ENCODE measurements around the gene ZNF280B. TPM values are rescaled to one million over a fixed set of nuclear protein-coding genes. Genes with fewer than 3 reads are reported as not detected.
"Not testable (repeated sequence)": the region's sequence is repeated elsewhere in the genome, so short reads cannot be mapped to it uniquely, and the experiment has no call there.

The ZNF280B gene
- total RNA-seq, 1 donor from 2014 or later: 4.0 TPM

DNA sequence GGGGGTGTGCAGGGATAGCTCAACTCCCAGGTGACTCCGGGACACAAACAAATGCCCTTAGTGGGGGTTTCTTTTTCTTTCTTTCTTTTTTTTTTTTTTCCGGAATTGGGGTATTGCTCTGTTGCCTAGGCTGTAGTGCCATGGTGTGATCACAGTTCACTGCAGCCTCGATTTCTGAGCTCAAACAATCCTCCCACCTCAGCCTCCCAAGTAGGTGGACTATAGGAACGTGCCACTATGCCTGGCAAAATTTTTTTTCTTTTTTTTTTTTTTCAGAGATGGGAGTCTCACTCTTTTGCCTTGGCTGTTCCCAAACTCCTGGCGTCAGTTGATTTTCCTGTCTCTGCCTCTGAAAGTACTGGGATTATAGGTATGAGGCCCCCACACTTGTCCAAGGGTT lies 25.3 kb upstream of the ZNF280B start:
- Histone ChIP-seq H3K27me3 (ENCODE audit: insufficient read depth, low read length) (no peaks in the 10 kb centered on the region), H3K79me2 (ENCODE audit: insufficient read depth, low read length) (no peaks in the 10 kb centered on the region), H2AFZ (ENCODE audit: low read depth, low read length) (no peak overlapping the region), H3K27ac (ENCODE audit: low read depth, low read length) (no peak overlapping the region), H3K4me1 (ENCODE audit: insufficient read depth, low read length) (no peaks in the 10 kb centered on the region), H3K4me2 (ENCODE audit: low read length) (no peak overlapping the region), H3K9me3 (ENCODE audit: insufficient read depth, low read depth, low read length) (no peaks in the 10 kb centered on the region), H3K4me3 (ENCODE audit: insufficient read depth, low read depth, low read length) (no peak overlapping the region), H3K9ac (ENCODE audit: low read length) (no peak overlapping the region), H3K36me3 (ENCODE audit: insufficient read depth, low read length) (no peaks in the 10 kb centered on the region), H4K20me1 (ENCODE audit: insufficient read depth, low read length) (no peaks in the 10 kb centered on the region)
- Mint-ChIP-seq H3K9me3 (ENCODE audit: unreplicated experiment) (peaks cover 2% of the 10 kb centered on the region), H3K27ac (ENCODE audit: unreplicated experiment) (no peak overlapping the region), H3K4me3 (ENCODE audit: unreplicated experiment) (no peak overlapping the region), H3K4me1 (ENCODE audit: low read depth, unreplicated experiment) (no peaks in the 10 kb centered on the region), H3K27me3 (ENCODE audit: low read depth, unreplicated experiment) (peaks cover 44% of the 10 kb centered on the region), H3K36me3 (ENCODE audit: low read depth, unreplicated experiment) (no peaks in the 10 kb centered on the region)
- TF ChIP-seq EZH2 (IDR thresholded peaks at IDR 0.05; ENCODE audit: insufficient read depth, low read length): no peak
- TF ChIP-seq, protein P1, sequence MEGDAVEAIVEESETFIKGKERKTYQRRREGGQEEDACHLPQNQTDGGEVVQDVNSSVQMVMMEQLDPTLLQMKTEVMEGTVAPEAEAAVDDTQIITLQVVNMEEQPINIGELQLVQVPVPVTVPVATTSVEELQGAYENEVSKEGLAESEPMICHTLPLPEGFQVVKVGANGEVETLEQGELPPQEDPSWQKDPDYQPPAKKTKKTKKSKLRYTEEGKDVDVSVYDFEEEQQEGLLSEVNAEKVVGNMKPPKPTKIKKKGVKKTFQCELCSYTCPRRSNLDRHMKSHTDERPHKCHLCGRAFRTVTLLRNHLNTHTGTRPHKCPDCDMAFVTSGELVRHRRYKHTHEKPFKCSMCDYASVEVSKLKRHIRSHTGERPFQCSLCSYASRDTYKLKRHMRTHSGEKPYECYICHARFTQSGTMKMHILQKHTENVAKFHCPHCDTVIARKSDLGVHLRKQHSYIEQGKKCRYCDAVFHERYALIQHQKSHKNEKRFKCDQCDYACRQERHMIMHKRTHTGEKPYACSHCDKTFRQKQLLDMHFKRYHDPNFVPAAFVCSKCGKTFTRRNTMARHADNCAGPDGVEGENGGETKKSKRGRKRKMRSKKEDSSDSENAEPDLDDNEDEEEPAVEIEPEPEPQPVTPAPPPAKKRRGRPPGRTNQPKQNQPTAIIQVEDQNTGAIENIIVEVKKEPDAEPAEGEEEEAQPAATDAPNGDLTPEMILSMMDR (IDR thresholded peaks at IDR 0.05; ENCODE audit: insufficient read depth, low read depth, low read length): no peak
- no peak for FAIRE-seq
- DNase-seq (ENCODE audit: low read depth): no peak

DNA sequence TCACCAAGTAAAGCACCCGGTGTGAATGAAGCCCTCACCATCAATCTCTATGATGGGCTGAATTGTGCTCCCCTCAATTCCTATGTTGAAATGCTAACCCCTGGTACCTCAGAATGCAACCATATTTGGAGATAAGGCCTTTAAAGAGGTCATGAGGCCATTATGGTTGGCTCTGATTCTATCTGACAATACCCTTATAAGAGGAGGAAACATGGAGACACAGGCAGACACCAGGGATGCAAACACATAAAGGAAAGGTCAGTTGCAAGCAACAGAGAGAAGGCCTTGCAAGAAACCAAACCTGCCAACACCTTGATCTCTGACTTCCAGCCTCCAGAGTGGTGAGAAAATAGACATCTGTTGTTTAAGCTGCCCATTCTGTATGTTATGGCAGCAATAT lies 24.9 kb upstream of the ZNF280B start:
- Histone ChIP-seq H3K36me3 (ENCODE audit: insufficient read depth, low read length) (no peaks in the 10 kb centered on the region), H3K4me1 (ENCODE audit: insufficient read depth, low read length) (no peaks in the 10 kb centered on the region), H3K4me3 (ENCODE audit: insufficient read depth, low read depth, low read length) (no peak overlapping the region), H3K9ac (ENCODE audit: low read length) (no peak overlapping the region), H4K20me1 (ENCODE audit: insufficient read depth, low read length) (no peaks in the 10 kb centered on the region), H3K4me2 (ENCODE audit: low read length) (no peak overlapping the region), H2AFZ (ENCODE audit: low read depth, low read length) (no peak overlapping the region), H3K27ac (ENCODE audit: low read depth, low read length) (no peak overlapping the region), H3K79me2 (ENCODE audit: insufficient read depth, low read length) (no peaks in the 10 kb centered on the region), H3K27me3 (ENCODE audit: insufficient read depth, low read length) (no peaks in the 10 kb centered on the region), H3K9me3 (ENCODE audit: insufficient read depth, low read depth, low read length) (no peaks in the 10 kb centered on the region)
- FAIRE-seq: no peak
- peaks cover 2% of the 10 kb centered on the region for H3K9me3 Mint-ChIP-seq (ENCODE audit: unreplicated experiment)
- H3K27ac Mint-ChIP-seq (ENCODE audit: unreplicated experiment): no peak overlapping the region
- no peak for DNase-seq (ENCODE audit: low read depth)
- TF ChIP-seq EZH2 (IDR thresholded peaks at IDR 0.05; ENCODE audit: insufficient read depth, low read length): no peak
- peaks cover 39% of the 10 kb centered on the region for H3K27me3 Mint-ChIP-seq (ENCODE audit: low read depth, unreplicated experiment)
- H3K4me3 Mint-ChIP-seq (ENCODE audit: unreplicated experiment): no peak overlapping the region
- H3K36me3 Mint-ChIP-seq (ENCODE audit: low read depth, unreplicated experiment): no peaks in the 10 kb centered on the region
- no peaks in the 10 kb centered on the region for H3K4me1 Mint-ChIP-seq (ENCODE audit: low read depth, unreplicated experiment)

DNA sequence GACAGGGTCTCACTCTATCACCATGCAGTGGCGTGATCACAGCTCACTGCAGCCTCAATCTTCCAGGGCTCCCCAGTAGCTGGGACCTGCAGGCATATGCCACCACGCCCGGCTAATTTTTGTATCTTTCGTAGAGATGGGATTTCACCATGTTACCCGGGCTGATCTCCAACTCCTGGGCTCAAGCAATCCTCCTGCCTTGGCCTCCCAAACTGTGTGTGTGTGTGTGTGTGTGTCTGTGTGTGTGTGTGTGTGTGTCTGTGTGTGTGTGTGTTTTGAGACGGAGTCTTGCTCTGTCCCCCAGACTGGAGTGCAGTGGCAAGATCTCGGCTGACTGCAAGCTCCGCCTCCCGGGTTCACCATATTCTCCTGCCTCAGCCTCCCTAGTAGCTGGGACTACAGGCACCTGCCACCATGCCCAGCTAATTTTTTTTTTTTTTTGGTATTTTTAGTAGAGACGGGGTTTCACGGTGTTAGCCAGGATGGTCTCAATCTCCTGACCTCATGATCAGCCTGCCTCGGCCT lies 24.1 kb upstream of the ZNF280B start:
- not testable (repeated sequence) for H3K4me3 ChIP-seq (ENCODE audit: insufficient read depth, low read depth, low read length); DNase-seq (ENCODE audit: low read depth); H2AFZ ChIP-seq (ENCODE audit: low read depth, low read length); H3K79me2 ChIP-seq (ENCODE audit: insufficient read depth, low read length); H3K27ac ChIP-seq (ENCODE audit: low read depth, low read length); H3K9ac ChIP-seq (ENCODE audit: low read length); H3K4me1 ChIP-seq (ENCODE audit: insufficient read depth, low read length); H3K4me2 ChIP-seq (ENCODE audit: low read length); H3K9me3 Mint-ChIP-seq (ENCODE audit: unreplicated experiment); H4K20me1 ChIP-seq (ENCODE audit: insufficient read depth, low read length); H3K4me1 Mint-ChIP-seq (ENCODE audit: low read depth, unreplicated experiment); H3K9me3 ChIP-seq (ENCODE audit: insufficient read depth, low read depth, low read length); H3K27me3 ChIP-seq (ENCODE audit: insufficient read depth, low read length); H3K36me3 Mint-ChIP-seq (ENCODE audit: low read depth, unreplicated experiment); H3K36me3 ChIP-seq (ENCODE audit: insufficient read depth, low read length); FAIRE-seq; H3K27ac Mint-ChIP-seq (ENCODE audit: unreplicated experiment); H3K4me3 Mint-ChIP-seq (ENCODE audit: unreplicated experiment)
- H3K27me3 Mint-ChIP-seq (ENCODE audit: low read depth, unreplicated experiment): peaks cover 37% of the 10 kb centered on the region

Data from astrocyte (in vitro differentiated cells and primary cell).